Measurements from ENCODE around the gene ZNF275.

DNA sequence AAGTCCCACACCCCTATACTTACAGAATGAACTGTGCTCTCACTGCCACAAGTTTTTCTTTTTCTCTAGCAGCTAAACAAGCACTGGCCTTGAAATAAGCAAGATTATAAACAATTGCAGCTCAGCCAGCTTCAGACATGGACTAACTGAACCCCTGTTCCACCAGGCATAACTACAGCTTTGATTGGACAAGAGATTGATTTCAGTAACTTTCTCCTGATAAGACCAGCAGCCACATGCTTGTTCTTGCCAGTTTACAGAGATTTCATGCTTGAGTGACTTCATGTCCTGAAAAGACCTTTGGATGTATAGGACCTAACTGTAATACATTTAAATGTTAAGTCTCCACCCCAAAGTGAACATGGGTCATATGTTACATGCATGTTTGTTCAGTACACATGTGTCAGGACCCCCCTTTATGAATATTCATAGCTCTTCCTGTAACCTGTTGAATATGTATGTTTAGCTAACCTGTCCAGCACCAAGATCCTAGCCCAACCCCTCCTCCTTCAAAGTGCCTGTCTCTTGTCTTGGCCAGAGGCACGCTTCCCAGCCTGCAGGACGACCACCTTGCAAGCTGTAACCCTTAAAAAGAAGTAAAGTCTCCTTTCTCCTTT is 27.9 kb downstream of the ZNF275 start:
- TF ChIP-seq, protein P1, sequence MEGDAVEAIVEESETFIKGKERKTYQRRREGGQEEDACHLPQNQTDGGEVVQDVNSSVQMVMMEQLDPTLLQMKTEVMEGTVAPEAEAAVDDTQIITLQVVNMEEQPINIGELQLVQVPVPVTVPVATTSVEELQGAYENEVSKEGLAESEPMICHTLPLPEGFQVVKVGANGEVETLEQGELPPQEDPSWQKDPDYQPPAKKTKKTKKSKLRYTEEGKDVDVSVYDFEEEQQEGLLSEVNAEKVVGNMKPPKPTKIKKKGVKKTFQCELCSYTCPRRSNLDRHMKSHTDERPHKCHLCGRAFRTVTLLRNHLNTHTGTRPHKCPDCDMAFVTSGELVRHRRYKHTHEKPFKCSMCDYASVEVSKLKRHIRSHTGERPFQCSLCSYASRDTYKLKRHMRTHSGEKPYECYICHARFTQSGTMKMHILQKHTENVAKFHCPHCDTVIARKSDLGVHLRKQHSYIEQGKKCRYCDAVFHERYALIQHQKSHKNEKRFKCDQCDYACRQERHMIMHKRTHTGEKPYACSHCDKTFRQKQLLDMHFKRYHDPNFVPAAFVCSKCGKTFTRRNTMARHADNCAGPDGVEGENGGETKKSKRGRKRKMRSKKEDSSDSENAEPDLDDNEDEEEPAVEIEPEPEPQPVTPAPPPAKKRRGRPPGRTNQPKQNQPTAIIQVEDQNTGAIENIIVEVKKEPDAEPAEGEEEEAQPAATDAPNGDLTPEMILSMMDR (conservative IDR thresholded peaks at IDR 0.05; ENCODE audit: low read length), result no peak
- no peak for TF ChIP-seq EZH2phosphoT487 (IDR thresholded peaks at IDR 0.05; ENCODE audit: borderline replicate concordance)

Measured in Loucy (cell line).